Hepatocyte (in vitro differentiated cells): ENCODE measurements around the gene PBX3.

Experiments
- CTCF ChIP-seq: fragments of 200-600 bp; sonication (generic); IDR thresholded peaks from 2 replicates; pipeline ENCODE4 v1.5.1; 2016; ENCODE audit warnings: antibody characterized with exemption, mild to moderate bottlenecking; ENCODE audit not compliant: poor library complexity
- EZH2 ChIP-seq: fragments of 200-600 bp; sonication (generic); IDR thresholded peaks from 2 replicates; pipeline ENCODE4 v1.6.1; 2016; ENCODE audit warnings: antibody characterized with exemption, mild to moderate bottlenecking, borderline replicate concordance

DNA sequence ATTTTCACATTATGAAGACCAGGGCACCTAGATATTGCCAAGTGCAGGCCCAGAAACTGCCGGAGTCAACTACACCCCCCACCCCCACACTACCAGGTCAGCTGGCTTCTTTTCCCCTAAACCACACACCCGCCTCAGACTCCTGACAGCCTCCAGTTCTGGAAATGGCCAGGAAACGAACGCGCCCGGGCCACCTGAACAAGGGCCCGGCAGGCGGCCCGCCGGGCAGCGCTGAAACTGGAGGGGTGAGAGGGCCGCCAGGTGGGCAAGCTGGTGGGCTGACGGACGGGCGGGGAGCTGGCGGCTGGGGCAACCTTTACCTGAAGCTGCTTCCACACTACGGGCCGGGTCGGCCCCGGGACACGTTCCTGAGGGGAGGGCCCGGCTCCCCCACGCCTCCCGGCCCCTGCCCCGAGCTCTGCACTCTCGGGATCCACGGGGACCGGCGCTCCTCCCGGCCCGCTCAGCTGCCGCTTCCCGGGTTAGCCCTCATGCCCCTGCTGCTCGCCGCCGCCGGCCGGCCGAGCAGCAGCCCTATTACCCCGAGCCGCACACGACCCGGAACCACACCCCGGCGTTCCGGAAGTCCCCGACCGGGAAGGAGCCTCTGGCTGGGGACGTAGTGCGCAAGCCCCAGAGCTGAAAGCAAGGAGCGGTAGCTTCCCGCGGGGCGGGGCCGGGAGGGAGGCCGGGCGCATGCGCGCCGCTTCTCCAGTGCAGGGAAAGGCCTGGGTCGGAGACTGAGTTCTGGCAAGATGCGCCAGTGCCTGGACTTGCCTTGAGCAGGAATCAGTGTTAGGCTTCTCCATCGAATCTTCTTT is 40.3 kb upstream of the PBX3 start, which contains the start of gene MAPKAP1:
- TF ChIP-seq CTCF (no peak), EZH2 (no peak)
